Large intestine (tissue), 3 donors: ENCODE measurements around the gene ARHGEF4. TPM values are rescaled to one million over a fixed set of nuclear protein-coding genes. Genes with fewer than 3 reads are reported as not detected.

Source experiments
- DNase-seq, 2 donors: peaks; one replicate each; pipeline versions ENCODE4 v3.0.0 to v3.0.0-alpha.2; 2013
- H3K27ac ChIP-seq: one replicate; pipeline ENCODE4 v1.5.1; 2013; ENCODE audit warnings: low read length
- H3K27me3 ChIP-seq: 2 replicates; pipeline ENCODE4 v1.6.1; 2013; ENCODE audit warnings: low read length; ENCODE audit not compliant: control insufficient read depth, insufficient read depth
- H3K36me3 ChIP-seq: 2 replicates; pipeline ENCODE4 v1.6.1; 2013; ENCODE audit warnings: low read length; ENCODE audit not compliant: control insufficient read depth, insufficient read depth
- H3K4me1 ChIP-seq: one replicate; pipeline ENCODE4 v1.6.1; 2013; ENCODE audit warnings: low read length; ENCODE audit not compliant: control insufficient read depth, insufficient read depth
- H3K4me3 ChIP-seq: one replicate; pipeline ENCODE4 v1.5.1; 2013; ENCODE audit warnings: low read length
- H3K9me3 ChIP-seq: one replicate; pipeline ENCODE4 v1.6.1; 2013; ENCODE audit warnings: mild to moderate bottlenecking, low read depth, low read length, moderate library complexity; ENCODE audit not compliant: control insufficient read depth
- whole genome bisulfite sequencing: methylation state at CpG from one replicate; pipeline ENCODE4 v1.1.5; 2013; ENCODE audit warnings: low lambda C conversion rate; ENCODE audit not compliant: insufficient coverage; 5-methylcytosine and 5-hydroxymethylcytosine counted together
- polyA plus RNA-seq: library from polyadenylated mRNA; unstranded; fragments of 120-200 nt; gene quantifications from one replicate; pipeline ENCODE4 v1.2.1, GENCODE V29; 2013

The ARHGEF4 gene
- polyA plus RNA-seq, 1 donor = 5.4 TPM

DNA sequence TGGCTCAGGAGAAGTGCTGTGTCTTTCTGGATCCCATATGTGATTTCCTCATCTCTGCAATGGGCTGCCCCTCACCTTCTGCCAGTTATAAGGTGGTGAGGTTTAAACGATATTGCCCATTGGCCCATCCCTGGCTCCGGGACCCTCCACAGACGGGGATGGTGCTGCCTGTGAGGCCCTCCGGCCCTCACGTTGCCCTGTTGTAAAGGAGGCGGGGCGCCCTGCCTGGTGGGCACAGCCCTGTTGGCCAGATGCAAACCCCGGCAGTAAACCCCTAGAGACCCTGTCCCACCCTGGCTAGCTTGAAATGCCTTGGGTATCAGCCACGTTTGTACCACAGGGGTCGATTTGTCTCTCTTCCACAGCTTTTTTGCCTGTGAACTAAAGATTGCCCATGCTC is 7.4 kb downstream of the ARHGEF4 start:
- H3K27ac ChIP-seq = no peak overlapping the region
- no peak for DNase-seq
- peaks cover 22% of the 10 kb centered on the region for H3K27me3 ChIP-seq
- 80% methylated on average over 1 of the region's 10 CpGs for WGBS
- H3K36me3 ChIP-seq = no peaks in the 10 kb centered on the region
- H3K4me3 ChIP-seq = no peak overlapping the region
- no peaks in the 10 kb centered on the region for H3K4me1 ChIP-seq
- no peaks in the 10 kb centered on the region for H3K9me3 ChIP-seq

DNA sequence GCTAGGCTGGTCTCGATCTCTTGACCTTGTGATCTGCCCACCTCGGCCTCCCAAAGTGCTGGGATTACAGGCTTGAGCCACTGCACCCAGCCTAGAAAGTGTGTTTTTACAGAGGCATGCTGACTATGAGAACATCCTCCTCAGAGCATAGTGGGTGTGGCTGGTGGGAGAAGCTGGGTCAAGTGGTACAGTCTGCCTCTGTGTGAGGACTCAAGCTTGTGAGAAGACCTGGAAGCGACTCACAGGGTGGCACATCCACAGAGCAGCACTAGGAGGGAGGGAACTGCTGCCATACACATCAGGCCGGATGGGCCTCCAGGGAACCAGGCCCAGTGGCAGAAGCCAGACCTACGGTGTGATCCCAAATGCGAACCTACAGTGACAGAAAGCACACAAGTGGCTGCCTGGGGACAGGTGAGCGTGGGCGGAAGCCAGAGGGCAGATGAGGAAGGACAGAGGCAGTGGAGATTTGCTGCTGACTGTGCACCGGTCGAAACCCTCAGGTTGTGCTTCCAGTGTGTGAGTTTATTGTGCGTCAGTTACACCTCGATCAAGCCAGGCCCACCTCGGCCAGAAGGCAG is 8.9 kb downstream of the ARHGEF4 start:
- no peak overlapping the region for H3K27ac ChIP-seq
- no CpG with 5 or more reads among the region's 13 CpGs for WGBS

DNA sequence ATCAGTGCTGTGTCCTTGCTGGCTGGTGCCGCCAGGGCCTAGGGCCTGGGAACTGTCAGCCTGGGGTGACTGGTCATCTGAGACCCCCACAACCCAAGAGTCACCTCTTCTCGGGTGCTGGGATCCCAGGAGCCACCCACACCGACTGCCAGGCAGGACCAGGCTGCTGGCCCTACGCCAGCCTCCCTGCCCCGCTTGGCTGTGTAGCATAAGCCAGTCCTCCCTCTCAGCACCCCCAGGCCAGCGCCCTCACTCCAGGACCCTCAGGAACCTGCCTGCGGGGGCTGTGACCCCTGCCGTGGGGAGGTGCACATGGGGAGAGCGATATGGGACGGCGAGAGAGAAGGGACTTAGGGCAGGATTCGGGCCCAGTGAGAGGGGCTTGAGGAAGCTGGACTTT is 9.5 kb downstream of the ARHGEF4 start:
- no peak overlapping the region for H3K27ac ChIP-seq
- peaks cover 8% of the 10 kb centered on the region for H3K27me3 ChIP-seq
- H3K9me3 ChIP-seq = no peaks in the 10 kb centered on the region
- H3K4me1 ChIP-seq = no peaks in the 10 kb centered on the region
- H3K36me3 ChIP-seq = no peaks in the 10 kb centered on the region
- H3K4me3 ChIP-seq = no peak overlapping the region
- no CpG with 5 or more reads among the region's 12 CpGs for WGBS
- DNase-seq = no peak

More for the DNA sequence above, 8.9 kb downstream of the ARHGEF4 start:
- H3K27me3 ChIP-seq = peaks cover 10% of the 10 kb centered on the region
- no peaks in the 10 kb centered on the region for H3K36me3 ChIP-seq
- H3K4me1 ChIP-seq = no peaks in the 10 kb centered on the region
- no peak overlapping the region for H3K4me3 ChIP-seq
- no peak for DNase-seq
- no peaks in the 10 kb centered on the region for H3K9me3 ChIP-seq

DNA sequence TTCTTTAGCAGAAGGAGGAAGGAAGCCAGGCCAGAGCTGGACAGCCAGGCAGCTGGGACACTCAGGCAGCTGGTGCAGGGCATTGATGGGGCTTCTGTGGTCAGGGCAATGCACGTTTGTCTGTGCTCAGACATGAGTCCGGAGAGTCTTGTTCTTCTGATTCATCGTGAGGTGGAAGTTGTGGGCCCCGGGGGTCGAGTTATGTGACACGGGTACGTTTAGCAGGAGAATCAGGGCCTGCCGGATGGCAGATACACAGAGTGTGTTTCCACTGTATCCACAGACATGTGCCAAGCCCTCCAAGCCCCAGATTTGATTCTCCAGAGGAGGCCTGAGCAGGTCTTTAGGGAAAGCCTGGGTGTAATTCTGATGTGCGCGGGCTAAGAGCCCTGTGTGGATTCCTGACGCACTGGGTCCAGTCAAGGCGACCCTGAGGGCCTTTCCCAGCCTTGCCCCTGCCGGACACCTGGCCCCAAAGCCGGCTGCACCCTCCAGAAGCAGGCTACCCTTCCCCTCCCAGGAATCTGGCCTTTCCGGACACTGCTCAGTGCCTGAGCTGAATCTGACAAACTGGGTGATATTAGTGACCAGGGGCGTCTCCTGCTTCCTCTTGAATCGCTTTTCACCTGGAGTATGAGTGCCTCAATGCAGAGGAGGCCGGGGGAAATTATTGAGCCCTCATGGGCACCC is 10.1 kb downstream of the ARHGEF4 start:
- no CpG with 5 or more reads among the region's 18 CpGs for whole genome bisulfite sequencing
- no peak for DNase-seq
- Histone ChIP-seq H3K4me1 (no peaks in the 10 kb centered on the region), H3K27ac (no peak overlapping the region), H3K4me3 (no peak overlapping the region), H3K27me3 (peaks cover 8% of the 10 kb centered on the region), H3K36me3 (no peaks in the 10 kb centered on the region), H3K9me3 (no peaks in the 10 kb centered on the region)

DNA sequence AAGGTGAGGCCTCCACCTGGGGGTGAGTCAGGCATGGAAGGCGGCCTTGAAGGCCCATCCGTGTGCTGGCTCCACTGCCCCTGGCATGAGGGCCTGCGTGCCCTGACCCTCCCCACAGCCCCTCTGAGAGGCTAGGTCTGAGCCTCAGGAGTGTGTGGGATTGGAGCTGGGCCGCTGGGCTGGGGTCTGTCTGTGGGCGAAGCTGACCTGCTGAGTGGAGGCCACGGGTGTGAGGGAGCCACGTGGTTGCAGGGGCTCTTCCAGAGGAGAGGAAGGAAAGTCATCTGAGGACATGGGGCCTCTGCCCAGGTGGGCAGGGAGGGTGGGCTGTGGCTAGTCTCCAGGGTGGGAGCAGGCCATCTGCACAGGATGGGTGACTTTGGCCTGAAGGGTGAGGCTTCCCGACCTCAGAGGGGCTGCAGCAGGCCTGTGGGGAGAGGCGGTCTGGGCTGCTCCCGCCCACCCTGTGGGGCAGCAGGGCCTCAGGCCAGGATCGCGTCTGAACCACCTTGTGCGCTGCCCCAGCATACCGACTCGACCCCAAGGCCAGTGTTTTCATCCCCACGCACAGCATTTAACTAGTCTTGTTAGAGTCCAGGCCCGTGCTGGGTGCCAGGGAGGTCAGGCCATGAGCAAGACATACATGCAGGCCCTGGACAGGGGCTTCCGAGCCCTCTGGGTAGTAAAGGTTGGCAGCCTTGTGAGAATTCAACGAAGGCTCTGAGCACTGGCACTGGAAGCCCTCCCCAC is 11.2 kb downstream of the ARHGEF4 start:
- no peaks in the 10 kb centered on the region for H3K36me3 ChIP-seq
- no peaks in the 10 kb centered on the region for H3K4me1 ChIP-seq
- no CpG with 5 or more reads among the region's 19 CpGs for WGBS
- no peaks in the 10 kb centered on the region for H3K9me3 ChIP-seq
- no peak overlapping the region for H3K4me3 ChIP-seq
- H3K27me3 ChIP-seq = peaks cover 4% of the 10 kb centered on the region
- no peak overlapping the region for H3K27ac ChIP-seq
- no peak for DNase-seq

DNA sequence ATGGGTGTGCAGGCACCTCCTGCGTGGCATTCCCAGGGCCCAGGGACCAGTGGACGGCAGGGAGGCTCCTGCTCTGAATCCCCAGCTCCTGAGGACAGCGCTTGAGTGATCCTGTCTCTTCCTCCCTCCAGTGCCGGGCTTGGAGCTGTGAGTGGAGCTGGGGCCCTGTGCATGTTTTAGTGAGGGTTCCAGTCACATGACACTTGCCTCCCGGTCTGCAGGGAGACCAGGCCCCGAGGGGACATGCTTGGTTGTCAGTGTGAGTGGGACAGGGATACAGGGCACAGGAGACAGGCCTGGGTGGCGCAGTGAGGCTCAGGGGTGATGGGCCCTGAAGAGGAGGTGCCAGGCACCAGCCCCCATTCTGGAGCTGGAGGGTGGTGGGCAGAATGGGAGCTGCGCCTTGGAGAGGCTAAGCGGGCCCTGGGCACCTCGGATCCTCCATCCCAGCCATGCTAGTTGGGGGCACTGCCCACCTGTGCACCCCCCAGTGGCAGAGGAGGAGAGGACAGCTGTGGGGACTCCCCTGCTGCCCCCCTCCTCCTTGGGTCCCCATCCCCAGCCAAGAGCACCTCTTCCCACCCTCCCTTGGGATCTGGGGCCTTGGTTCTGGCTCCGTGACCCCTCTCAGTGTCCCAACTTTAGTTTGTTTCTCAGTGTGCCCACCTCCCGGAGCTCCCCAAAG is 12.0 kb downstream of the ARHGEF4 start:
- Histone ChIP-seq H3K27me3 (peaks cover 4% of the 10 kb centered on the region), H3K9me3 (no peaks in the 10 kb centered on the region), H3K4me1 (no peaks in the 10 kb centered on the region), H3K36me3 (no peaks in the 10 kb centered on the region), H3K4me3 (no peak overlapping the region), H3K27ac (no peak overlapping the region)
- no CpG with 5 or more reads among the region's 12 CpGs for WGBS
- no peak for DNase-seq

DNA sequence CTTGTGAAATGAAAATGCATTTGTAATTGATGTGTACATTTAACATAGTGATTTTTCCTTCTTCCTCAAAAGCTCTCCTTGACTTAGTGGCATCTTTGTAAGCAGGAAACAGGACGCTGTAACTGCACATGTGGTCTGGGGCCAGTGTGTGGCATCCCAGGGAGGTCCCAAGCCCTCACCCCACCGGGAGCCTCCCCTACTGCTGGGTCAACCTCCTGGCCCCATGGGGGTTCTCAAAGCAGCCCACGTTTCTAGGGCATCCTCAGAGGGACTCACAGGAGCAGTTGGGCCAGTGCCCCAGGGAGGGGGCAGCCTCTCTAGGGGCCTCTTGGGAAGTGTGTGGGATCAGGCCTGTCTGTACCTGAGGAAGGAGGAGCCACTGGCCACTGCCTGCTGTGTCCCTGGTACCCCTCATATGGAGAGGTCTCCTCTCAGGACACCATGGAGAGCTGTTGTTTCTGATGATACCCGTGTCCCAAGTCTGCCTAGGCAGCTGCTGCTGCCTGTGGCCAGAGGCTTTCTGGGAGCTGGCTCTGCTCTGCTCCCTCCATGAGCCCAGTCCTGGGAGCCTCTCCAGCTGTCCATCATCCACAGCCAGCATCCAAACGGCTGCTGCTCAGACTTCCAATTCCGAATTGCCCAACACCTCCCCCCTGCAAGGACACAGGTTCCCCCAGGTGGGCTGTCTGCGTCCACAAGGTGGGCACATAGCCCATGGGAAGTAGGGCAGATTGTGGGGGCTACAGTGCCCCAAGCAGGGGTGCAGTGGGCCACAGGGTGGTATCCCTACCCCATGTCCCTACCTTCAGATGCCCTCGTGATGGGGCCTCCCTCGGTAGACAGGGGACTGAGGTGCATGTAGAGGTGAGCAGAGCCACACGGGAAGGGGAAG is 13.4 kb downstream of the ARHGEF4 start:
- Histone ChIP-seq H3K4me1 (no peaks in the 10 kb centered on the region), H3K27ac (no peak overlapping the region), H3K36me3 (no peaks in the 10 kb centered on the region), H3K4me3 (no peak overlapping the region), H3K27me3 (no peaks in the 10 kb centered on the region), H3K9me3 (no peaks in the 10 kb centered on the region)
- no peak for DNase-seq
- WGBS = 90% methylated on average over 2 of the region's 10 CpGs

DNA sequence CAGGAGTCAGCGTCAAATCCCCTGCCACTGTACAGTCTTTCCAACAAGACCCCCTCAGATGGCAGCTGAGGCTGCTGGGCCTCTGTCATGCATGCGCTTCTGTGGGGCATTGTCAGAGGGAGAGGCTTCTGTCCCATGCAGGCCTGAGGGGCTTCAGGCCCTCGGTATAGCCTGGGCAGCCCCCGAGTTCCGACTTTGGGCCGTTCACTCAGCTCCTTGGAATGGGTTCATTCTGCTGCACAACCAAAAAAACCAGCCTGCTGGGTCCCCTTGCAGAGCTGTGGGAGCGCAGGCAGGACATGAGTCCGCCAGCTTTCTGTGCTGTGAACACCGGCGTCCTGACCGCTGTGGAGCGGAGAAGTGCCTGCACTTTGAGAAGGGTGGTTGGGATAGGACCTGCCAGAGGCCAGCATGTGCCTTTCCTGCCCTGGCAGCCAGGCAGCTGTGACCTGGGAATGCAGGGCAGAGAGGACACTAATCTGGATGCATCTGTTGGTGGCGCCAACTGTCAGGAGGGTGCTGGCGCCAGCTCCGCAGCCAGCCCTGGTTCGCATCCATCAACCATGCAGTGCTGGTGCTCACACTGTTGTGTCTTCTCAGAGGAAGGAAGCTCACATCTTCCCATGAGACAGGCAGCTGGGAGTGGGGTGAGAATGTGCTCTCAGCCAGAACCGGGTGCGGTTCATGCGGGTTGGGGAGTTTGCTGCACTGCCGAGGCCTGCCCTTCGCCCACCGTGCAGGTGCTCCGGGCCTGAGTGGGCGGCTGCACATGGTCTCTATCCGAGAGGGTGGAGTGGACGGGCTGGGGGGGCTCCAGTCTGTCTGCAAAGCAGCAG is 14.3 kb downstream of the ARHGEF4 start:
- Histone ChIP-seq H3K27me3 (no peaks in the 10 kb centered on the region), H3K4me3 (no peak overlapping the region), H3K36me3 (no peaks in the 10 kb centered on the region), H3K9me3 (no peaks in the 10 kb centered on the region), H3K27ac (no peak overlapping the region), H3K4me1 (no peaks in the 10 kb centered on the region)
- DNase-seq = no peak
- WGBS = no CpG with 5 or more reads among the region's 26 CpGs

DNA sequence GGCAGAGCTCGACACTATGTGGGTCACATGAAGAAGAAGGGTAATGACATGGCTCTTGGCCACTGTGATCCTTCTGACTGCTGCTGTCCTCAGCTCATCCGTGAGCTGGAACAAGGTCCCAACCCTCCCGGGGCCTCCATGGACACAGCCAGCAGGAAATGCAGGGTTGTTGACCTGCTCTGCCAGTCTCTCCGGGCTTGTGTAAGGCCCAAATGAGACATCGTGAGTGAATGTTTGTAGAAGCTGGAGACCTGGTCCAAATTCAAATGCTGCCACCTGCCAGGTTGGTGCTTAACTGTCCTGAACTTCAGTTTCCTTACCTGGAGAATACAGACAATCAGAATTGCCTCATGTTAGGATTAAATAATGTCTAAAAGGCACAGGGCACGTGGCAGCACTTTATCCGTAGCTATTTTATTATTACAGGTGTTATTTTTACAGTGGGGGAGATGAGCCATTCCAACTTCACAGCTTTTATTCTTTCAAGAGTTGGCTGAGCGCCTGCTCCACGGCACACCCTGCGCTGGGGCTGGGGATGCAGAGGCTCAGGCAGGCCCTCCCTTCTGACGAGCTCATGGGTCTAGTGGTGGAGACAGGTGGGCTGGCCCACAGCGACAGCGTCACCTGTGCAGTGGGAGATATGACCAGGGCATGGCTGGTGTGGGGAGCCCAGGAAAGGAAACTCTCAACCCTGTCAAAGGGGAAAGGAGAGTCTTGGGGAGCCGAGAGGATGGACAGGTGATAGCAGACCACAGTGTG is 15.1 kb downstream of the ARHGEF4 start:
- H3K9me3 ChIP-seq = no peaks in the 10 kb centered on the region
- WGBS = no CpG with 5 or more reads among the region's 14 CpGs

More for the DNA sequence above, 15.1 kb downstream of the ARHGEF4 start:
- no peak for DNase-seq
- Histone ChIP-seq H3K4me1 (no peaks in the 10 kb centered on the region), H3K27me3 (no peaks in the 10 kb centered on the region), H3K27ac (no peak overlapping the region), H3K4me3 (no peak overlapping the region), H3K36me3 (no peaks in the 10 kb centered on the region)
